ENCODE measurements around the gene TBCB.
A peak's percentile ranks its signal among the peaks of the same experiment; 100 is the strongest.
"Not testable (repeated sequence)": the region's sequence is repeated elsewhere in the genome, so short reads cannot be mapped to it uniquely, and the experiment has no call there.

The TBCB gene

DNA sequence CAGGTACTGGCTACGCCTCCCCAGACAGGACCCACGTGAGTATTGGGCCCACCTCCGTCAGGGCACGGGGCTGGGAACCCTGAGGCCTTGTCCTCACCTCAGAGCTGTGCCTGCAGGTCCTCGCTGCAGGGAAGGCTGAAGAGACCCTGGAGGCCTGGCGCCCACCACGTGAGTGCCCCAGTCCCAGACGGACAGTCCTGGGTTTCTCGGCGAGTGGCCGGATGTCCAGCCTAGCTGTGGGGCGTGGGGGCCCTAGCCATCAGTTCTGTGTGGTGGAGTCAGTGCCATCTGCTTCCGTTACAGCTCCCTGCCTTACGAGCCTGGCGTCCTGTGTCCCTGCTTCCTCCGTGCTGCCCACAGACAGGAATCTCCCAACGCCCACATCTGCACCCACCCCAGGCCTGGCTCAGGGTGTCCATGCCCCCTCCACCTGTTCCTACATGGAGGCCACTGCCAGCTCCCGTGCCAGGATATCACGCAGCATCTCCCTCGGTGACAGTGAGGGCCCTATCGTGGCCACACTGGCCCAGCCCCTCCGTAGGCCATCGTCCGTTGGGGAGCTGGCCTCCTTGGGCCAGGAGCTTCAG, 12.1 kb upstream of the TBCB start:
- DNase-seq = no peak

DNA sequence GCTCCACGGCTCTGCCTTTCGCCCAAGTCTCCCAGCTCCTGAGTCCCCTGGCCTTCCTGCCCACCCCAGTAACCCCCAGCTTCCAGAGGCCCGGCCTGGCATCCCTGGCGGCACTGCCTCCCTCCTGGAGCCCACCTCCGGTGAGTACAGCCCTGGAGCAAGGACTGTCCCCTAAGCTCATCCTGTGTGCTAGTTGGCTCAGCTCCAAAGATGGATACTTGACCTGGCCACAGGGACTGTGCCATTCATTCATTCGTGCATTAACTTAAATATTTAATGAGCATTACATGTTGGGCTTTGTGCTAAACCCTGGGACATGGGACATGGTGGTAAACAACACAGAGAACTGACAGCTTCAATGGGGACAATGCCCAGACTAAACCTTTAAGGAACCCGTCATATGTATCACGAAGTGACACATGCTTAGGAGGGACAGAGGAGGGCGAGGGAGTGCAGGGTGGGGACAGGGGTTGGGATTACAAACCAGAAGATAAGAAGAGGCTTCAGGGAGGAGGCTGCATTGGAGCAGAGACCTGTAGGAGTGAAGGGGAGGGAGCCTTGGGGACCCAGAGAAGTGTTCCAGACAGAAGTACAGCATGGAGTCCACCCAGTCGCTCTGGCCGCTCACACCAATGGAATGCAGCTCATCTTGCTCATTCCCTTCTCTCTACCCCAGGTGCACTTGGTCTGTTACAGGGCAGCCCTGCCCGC, 11.3 kb upstream of the TBCB start:
- no peak for DNase-seq

DNA sequence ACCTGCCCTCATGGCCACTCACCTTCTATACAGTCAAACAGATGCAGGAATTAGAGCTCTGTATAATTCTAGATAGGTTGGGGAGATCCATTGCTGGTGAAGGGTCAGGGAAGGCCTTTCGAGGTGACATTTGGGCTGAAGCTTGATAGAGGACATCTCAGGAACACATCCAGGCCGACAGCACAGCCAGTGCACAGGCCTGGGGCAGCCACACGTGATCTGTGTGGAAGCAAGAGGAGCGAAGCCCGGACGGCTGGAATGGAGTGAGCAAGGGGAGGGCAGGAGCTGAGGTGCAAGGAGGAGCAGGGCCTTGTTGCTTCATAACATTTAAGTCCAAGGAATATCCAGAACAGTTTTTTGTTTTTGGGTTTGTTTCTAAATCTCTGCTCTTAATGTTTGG, 8.8 kb upstream of the TBCB start:
- no peak for DNase-seq

DNA sequence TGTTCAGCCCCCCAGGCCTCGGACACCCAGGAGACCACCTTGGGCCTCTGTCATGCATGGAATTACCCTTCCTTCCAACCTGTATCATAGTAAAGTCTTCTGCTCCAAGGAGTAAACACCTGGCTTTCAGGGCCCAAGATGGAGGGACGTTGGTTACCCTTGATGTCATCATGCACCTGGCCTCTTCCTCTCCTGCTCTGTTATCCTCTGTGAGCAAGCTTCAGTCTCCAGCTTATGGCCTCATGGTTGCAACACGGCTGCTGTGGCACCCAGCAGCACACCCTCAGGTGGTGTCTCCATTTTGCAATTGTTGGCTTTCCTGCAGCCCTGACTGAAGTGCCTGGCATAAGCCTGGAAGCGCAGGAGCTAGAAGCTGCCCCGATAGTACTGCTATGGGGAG, 8.3 kb upstream of the TBCB start:
- DNase-seq = no peak

DNA sequence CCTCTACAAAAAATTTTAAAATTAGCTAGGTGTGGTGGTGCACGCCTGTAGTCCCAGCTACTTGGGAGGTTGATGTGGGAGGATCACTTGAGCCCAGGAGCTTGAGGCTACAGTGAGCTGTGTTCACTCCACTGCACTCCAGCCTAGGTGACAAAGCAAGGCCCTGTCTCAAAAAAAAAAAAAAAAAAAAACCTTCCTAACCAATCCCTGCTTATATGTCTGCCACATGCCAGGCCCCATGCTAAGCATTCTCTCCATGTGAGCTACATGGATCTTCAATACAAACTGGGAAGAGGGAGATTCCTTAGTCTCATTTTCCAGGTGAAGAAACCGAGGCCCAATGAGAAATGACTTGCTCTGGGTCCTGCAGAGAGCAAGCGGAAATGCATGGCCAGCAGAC, 6.6 kb upstream of the TBCB start:
- no peak for DNase-seq

DNA sequence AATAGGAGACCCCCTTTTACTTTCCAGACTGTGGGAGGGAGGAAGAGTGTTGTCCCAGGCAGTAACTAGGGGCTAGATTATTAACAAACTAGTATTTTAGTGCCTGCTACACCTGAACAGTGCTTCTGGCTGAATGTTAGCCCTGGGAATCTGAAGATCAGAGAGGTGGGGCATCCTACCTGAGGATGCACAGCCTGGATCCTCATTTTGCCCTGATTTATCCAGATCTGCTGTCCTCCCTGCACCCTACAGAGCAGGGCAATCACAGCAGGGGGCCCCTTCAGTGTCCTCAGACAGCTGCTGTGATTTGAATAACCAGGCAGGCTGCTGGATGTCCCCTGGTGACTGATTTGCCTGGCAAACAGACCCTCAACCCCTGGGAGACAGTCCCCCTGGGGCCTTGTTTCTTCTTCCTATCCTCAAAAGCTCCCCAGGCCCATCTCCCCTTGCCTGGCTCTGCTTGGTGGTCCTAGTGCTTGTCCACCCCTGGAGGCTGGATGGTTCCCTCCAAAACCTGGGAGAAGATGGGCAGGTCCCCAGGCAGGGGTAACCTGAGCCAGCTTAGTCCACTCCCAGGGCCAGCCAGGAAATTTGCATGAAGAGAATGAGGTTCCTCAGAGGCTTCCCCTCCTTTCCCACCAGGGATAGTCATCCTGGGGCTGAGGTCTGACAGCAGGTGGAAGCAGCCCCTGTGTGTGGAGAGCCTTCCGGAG, 4.6 kb upstream of the TBCB start, which contains the start of gene OVOL3:
OVOL3 (plus strand) TSS at position 657 of the 713 bp plus-strand sequence. CDS start 60 bp downstream, outside the sequence.
- no peak for DNase-seq

DNA sequence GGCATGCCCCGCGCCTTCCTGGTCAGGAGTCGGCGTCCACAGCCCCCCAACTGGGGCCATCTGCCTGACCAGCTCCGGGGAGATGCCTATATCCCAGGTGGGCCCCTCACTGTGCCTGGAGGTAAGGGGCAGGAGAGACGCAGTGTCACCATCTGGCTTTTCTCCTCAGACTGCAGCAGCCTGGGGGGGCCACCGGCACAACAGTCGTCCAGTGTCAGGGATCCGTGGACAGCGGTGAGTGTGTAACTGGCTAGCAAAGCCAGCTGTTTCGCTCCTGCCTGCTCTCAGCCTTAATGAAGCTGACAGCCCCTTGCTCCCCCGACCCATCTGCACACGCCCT, 4.1 kb upstream of the TBCB start:
- no peak for DNase-seq

DNA sequence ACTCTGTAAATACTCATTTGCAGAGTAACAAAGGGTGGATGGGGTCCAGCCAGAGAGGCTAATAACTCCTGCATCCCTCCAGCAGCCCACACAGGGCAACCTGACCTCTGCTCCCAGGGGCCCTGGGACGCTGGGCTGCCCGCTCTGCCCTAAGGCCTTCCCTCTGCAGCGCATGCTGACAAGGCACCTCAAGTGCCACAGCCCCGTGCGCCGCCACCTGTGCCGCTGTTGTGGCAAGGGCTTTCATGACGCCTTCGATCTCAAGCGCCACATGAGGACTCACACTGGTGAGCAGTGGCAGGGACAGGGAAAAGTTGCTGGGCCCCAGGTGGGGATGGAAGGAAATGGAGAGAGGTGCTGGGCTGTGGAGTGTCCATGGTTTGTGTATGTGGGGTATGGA, 2.6 kb upstream of the TBCB start:
- no peak for DNase-seq

DNA sequence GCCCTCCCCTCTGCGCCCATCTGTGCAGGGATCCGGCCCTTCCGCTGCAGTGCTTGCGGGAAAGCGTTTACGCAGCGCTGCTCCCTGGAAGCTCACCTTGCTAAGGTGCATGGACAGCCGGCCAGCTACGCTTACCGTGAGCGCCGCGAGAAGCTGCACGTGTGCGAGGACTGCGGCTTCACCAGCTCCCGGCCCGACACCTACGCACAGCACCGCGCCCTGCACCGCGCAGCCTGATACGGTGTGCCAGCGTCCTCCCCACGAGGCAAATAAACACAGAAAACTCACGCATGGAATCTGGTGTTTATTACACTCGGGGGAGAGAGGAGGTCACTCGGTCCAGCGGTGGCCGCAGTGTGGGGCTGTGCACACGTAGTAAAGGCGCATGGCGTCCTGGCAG, 1.8 kb upstream of the TBCB start:
- no peak for DNase-seq

DNA sequence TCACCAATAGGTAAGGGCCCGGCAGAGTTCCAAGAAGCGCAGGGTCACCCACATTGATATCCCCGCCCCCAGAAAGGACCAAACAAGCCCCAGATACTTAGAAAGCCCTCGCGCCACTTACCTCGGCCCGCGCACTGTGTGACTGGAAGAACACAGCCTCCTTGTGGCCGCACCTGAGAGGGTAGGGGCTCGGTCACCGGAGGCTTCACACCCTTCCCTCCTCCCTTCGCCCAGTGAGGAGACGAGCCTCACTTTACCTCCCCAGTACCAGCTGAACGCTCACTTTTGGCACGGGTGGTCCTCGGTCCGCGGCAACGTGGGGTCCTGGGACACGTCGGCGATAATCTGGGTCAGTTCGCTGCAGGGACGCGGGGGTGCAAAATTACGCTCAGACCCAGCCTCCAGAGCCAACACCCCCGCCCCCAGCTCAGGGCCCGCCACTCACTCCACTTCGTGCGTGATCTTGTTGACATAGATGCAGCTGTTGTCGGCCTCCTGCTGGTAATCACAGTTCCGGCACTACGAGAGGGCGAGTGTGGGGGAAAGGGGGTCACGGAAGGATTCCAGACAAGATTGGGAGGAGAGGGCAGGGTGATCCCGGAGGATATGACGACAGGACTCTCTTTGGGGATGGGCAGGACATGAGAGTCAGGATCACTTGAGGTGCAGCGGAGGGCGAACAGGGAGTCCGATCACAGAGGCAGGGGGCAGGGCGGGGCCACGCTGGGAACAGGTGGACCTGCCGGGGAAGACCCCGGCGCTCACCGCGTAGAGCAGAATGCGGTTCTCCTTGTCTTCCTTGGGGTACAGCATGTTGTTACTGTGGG, 1.2 kb upstream of the TBCB start:
- peak; percentile 11 for DNase-seq

DNA sequence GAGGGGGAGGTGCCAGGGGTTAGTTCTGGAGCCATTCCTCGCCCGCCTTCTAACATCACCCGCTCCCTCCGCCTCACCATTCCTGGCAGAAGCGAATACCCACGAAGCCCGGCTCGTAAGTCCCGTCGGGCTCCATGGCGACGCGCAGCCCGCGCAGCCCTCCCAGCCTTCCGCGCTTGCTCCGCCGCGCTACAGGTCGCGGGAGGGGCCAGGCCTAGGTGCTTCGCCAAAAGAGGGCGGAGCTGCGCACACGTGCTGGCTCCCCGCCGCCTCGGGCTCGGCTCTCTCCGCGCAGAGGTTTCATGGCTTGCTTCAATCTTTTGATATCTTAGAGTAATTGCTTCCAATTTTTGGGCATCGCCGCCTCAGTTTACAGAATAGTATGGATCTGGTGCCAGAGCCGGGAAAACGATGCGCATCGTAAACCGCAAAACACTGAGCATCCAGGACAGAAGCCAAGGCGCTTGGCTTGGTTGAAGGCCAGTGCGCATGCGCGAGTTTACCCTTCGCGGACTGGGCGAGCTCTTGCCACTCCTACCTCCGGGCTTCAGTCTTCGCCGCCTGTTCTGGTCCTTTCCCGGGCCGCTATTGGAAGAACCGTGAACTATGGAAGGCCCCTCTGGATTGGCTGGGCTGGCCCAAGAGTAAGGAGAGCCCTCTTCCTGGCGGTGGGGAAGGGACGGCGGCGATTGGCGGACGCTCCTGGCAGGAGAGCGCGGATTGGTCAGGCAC, 381 bp upstream of the TBCB start, which contains the start of gene POLR2I:
POLR2I (minus strand) TSS at position 155 of the 732 bp plus-strand sequence; CDS start at position 136, 19 bp downstream.
- peak; percentile 100 for DNase-seq

DNA sequence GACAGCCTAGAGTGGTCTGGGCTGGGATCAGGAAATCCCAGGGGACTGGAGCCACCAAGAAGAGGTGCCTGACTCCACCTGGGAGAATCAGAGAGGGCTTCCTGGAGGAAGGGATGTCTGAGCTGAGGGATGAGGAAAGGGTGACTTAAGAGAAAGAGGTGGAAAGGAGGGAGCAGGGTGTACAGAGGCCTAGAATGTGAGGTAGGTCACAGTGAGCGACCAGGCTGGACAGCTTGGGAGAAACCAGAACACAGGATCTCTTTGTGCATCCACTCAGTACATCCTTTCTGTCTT, 1.0 kb downstream of the TBCB start:
- DNase-seq = no peak

DNA sequence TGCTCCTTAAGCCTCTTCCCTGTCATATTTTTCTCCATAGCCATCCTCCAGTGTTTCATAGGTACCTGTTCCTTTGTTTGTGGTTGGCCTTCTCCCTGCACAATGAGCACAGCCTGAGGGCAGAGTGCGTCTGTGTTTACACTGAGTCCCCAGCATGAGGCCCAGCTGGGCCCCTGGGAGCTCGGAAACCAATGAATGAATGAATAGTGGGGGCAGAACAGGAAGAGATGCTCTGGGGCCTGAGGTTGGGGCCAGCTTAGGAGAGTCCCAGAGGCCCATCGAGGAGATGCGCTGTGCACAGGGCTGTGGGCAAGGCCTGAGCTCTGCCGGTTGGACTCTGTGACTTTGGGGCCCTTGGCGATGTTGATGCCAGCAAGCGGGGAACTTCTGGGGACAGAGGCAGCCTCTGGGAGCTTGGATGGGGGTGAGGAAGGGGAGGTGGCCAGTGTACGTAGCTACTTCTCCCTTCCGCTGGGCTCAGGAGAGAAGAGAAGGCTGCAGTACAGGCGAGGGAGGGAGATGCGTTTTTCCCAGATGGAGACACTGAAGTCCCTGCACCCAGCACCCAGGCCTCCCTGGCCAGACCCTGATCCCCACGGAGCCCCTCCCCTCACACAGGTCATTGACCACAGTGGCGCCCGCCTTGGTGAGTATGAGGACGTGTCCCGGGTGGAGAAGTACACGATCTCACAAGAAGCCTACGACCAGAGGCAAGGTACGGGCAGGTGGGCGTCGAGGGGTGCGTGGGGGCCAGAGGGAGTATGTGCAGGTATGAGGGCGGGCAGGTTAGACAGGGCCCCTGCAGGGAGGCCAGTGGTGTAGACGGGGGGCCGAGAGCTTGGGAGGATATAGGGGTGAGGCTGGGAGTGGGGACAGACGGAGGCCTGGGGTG, 5.1 kb downstream of the TBCB start:
- DNase-seq = no peak

DNA sequence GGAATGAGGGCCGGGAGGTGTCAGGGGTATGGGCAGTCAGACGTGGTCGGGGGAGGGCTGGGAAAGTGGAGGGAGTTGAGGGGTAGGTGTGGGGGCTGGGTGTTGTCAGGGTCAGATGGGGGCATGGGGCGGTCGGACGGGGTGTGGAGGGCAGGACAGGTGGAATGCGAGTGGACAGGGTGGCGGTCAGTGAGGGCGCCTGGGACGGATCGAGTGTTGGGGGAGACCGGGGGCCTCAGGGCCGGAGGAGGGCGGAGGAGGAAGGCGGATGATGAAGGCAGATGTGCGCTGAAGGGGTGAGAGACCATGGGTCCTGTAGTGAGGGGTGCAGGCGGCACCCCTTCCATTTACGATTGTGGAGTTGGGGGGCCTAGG, 5.7 kb downstream of the TBCB start:
- DNase-seq = no peak

DNA sequence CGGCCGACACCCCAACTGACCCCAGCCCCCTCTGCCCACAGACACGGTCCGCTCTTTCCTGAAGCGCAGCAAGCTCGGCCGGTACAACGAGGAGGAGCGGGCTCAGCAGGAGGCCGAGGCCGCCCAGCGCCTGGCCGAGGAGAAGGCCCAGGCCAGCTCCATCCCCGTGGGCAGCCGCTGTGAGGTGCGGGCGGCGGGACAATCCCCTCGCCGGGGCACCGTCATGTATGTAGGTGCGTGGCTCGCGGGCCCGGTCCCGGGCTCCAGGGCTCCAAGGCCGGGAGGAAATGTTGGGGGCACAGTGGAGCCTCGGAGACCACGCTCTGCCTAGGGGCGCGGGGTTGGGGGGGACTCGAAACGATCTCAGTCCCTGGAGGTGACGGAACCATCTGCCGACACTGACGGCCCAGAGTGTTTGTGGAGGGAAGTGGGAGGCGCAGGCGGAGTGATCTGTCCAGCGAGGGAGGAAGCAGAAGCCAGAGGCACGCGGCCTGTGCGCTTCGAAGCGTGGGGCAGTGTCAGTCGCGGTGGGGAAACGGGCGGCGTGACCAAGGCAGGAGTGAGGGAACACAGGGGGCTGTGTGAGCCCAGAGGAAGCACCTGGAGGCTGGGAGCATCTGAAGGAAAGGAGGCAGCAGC, 6.3 kb downstream of the TBCB start:
- DNase-seq = no peak

DNA sequence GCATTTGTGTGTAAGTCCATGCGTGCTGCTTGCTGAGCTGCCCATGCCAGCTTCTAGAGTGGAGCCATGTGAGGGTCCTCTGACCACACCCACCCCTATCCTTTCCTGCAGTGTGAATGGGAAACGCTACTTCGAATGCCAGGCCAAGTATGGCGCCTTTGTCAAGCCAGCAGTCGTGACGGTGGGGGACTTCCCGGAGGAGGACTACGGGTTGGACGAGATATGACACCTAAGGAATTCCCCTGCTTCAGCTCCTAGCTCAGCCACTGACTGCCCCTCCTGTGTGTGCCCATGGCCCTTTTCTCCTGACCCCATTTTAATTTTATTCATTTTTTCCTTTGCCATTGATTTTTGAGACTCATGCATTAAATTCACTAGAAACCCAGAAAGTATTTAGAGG, 10.3 kb downstream of the TBCB start:
- no peak for DNase-seq

DNA sequence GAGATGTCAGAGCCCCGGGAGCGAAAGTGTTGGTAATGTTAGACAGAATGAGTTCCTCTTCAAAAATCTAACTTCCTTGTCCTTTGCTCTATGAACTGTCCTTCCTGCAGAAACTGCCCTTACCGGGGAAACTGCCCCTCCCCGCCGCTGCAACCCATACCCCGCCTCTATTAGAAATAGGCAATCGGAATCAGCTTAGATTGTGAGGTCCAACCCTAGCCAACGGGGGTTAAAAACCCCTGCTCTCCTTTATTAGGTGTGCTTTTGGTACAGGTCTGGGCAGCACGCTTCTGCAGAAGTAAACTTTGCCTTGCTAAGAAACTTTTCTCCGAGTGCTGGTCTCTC, 13.1 kb downstream of the TBCB start:
- DNase-seq = no peak

DNA sequence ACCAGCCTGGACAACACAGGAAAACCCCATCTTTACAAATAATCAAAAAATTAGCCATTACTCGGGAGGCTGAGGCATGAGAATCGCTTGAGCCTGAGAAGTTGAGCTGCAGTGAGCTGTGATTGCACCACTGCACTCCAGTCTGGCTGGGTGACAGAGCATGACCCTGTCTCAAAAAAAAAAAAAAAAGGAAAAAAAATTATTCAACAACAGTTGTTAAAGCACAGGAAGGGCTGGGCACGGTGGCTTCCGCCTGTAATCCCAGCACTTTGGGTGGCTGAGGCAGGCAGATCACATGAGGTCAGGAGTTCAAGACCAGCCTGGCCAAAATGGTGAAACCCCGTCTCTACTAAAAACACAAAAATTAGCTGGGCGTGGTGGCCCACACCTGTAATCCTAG, 16.0 kb downstream of the TBCB start:
- peak; percentile 38 for DNase-seq

DNA sequence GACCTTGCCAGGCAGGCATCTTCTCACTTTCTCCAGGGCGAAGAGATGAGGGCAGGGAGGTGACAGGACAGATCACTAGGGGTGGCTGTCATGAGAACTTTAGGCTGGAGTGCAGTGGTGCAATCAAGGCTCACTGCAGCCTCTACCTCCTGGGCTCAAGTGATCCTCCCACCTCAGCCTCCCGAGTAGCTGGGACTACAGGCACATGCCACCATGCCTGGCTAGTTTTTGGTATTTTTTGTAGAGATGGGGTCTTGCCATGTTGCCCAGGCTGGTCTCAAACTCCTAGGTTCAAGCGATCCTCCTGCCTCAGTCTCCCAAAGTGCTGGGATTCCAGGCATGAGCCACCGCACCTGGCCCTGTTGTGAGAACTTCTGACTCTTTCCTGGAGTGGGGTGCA, 19.6 kb downstream of the TBCB start:
- not testable (repeated sequence) for DNase-seq

DNA sequence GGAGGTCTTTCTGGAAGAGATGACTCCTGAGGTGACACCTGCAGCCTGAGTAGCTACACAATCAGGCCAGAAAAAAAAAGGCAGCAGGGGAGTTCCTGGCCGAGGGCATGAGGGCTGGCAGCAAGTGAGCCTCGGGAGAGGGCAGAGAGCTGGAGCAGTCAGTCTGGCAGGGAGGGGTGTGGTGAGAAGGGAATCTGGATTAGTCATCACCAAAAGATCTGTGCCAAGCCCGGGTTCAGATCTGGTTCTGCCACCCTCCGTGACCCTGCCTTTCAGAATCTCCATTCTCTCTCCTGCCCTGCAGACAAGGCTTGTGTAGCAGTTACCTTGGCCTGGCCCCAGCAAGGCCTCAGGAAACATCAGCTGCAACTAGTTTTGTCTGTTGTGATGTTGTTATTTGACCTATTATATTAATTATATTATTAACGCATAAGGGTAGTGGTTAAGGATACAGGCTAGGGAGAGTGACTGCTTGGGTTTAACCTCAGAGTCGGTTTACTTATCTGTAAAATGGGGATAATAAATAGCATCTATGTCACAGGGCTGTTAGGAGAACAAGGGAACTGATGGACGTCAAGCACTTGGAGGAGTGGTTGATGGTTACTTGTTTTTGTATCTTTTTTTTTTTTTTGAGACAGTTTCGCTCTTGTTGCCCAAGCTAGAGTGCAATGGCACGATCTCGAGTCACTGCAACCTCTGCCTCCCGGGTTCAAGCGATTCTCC, 21.9 kb downstream of the TBCB start:
- DNase-seq = peak; percentile 9

DNA sequence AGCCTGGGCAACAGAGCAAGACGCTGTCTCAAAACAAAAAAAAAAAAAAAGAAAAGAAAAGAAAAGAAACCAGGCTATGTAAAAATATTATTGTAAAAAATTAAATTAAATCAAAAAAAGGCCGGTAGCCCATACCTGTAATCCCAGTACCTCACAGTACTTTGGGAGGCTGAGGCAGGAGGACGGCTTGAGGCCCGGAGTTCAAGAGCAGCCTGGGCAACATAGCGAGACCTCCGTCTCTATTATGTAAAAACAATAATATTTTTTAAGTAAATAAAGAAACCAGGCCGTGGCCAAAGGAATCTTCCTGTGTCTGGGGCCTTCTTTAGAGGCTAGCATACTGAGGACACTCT, 23.8 kb downstream of the TBCB start:
- no peak for DNase-seq

Data from suppressor macrophage treated with lipopolysaccharide for 4 hours (primary cell).